NT2/D1 (cell line): Measurements from ENCODE around the gene IMMP2L.

Experiments used
- SUZ12 ChIP-seq: IDR thresholded peaks from 2 replicates; pipeline ENCODE4 v1.6.1; 2011; ENCODE audit not compliant: insufficient read length, insufficient read depth; ENCODE audit errors: extremely low read depth
- YY1 ChIP-seq: IDR thresholded peaks from 2 replicates; pipeline ENCODE4 v1.6.1; 2011; ENCODE audit not compliant: insufficient read length, insufficient read depth
- ZNF274 ChIP-seq: IDR thresholded peaks from 2 replicates; pipeline ENCODE4 v1.6.1; 2011; ENCODE audit warnings: mild to moderate bottlenecking, low read depth, low read length

DNA sequence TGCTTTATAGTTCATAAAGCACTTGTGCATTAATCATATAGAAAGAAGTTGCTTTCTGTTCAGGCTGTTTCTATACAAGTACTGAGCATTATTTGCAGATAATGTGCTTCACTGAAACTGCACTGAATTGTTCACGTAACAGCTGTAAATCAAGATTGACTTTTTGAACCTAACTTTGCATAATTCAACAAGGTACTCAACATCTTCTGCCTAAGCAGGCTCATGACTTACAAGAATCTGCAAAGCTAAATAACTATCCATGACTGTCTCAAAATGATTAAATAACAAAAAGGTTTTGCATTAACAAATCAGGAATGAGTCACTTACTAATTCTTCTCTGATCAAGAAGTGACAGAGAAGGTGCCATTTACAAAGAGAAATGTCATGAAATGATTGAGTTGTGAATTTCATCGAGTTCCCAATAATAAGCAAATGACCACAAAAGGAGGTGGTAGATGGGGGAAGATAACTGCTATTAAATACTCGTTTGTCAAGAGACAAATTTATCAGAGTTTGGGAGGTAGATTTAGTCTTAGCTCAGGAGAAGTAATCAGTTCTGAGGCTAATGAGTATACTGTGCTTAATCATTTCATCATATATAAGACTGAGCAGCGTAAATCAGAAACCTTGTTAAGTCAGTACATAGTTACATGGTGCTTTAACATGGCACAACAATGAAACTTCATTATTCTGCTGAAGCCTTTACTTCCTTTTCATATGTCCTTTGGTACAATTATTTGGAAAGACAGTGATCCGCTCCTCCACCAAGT is 632.6 kb downstream of the IMMP2L start:
- TF ChIP-seq YY1 (no peak), ZNF274 (no peak), SUZ12 (no peak)
